Keratinocyte (primary cell): ENCODE measurements around the gene MS4A8. TPM values are rescaled to one million over a fixed set of nuclear protein-coding genes. Genes with fewer than 3 reads are reported as not detected.

Source experiments
- DNase-seq: peaks from one replicate; pipeline ENCODE4 v3.0.0-alpha.2; 2011; ENCODE audit warnings: low read depth, missing footprints, low spot score
- FAIRE-seq: peaks from 2 replicates; lab custom pipeline; 2011; peaks lifted over from hg19 to GRCh38; lab: Jason Lieb, UNC
- H2AFZ ChIP-seq: 2 replicates; pipeline ENCODE4 v1.6.0; 2012; ENCODE audit warnings: low read length, control low read depth, inconsistent platforms; ENCODE audit not compliant: control insufficient read depth
- H3K27ac ChIP-seq: 2 replicates; pipeline ENCODE4 v1.5.1; 2011; ENCODE audit warnings: low read length; ENCODE audit not compliant: control insufficient read depth, insufficient read depth
- H3K27me3 ChIP-seq: 3 replicates; pipeline ENCODE4 v1.6.0; 2011; ENCODE audit warnings: low read length; ENCODE audit not compliant: control insufficient read depth, insufficient read depth; ENCODE audit errors: extremely low read depth
- H3K36me3 ChIP-seq, 2 experiments: 2 replicates in 1 of 2; 3 replicates in 1 of 2; pipeline ENCODE4 v1.5.1; 2011; ENCODE audit warnings: low read length in 2 of 2, mild to moderate bottlenecking in 1 of 2; ENCODE audit not compliant: control insufficient read depth in 2 of 2, insufficient read depth in 2 of 2; ENCODE audit errors: extremely low read depth in 1 of 2
- H3K4me1 ChIP-seq: 3 replicates; pipeline ENCODE4 v1.5.1; 2011; ENCODE audit warnings: low read length; ENCODE audit not compliant: control insufficient read depth, insufficient read depth; ENCODE audit errors: extremely low read depth
- H3K4me2 ChIP-seq: 3 replicates; pipeline ENCODE4 v1.6.0; 2011; ENCODE audit warnings: low read depth, low read length; ENCODE audit not compliant: control insufficient read depth, insufficient read depth; ENCODE audit errors: extremely low read depth
- H3K4me3 ChIP-seq, 3 experiments: fragments of 200-600 bp in 1 of 3; sonication (generic) in 1 of 3; 2 replicates in 2 of 3; 3 replicates in 1 of 3; pipeline ENCODE4 v1.5.1; 2011 to 2016; ENCODE audit warnings: low read length in 3 of 3, mild to moderate bottlenecking in 3 of 3, control low read depth in 2 of 3, inconsistent platforms in 1 of 3, low read depth in 1 of 3, mixed read lengths in 1 of 3, mixed run types in 1 of 3, moderate library complexity in 1 of 3; ENCODE audit not compliant: control insufficient read depth in 2 of 3, insufficient read depth in 2 of 3; ENCODE audit errors: extremely low read depth in 1 of 3
- H3K79me2 ChIP-seq: 2 replicates; pipeline ENCODE4 v1.6.0; 2012; ENCODE audit warnings: low read length; ENCODE audit not compliant: control insufficient read depth, insufficient read depth
- H3K9ac ChIP-seq: 3 replicates; pipeline ENCODE4 v1.6.0; 2011; ENCODE audit warnings: low read length; ENCODE audit not compliant: control insufficient read depth, insufficient read depth; ENCODE audit errors: extremely low read depth
- H3K9me1 ChIP-seq: 3 replicates; pipeline ENCODE4 v1.6.0; 2011; ENCODE audit warnings: low read length; ENCODE audit not compliant: control insufficient read depth, insufficient read depth; ENCODE audit errors: extremely low read depth
- H3K9me3 ChIP-seq: 2 replicates; pipeline ENCODE4 v1.5.1; 2012; ENCODE audit warnings: low read depth, low read length; ENCODE audit not compliant: control insufficient read depth
- H4K20me1 ChIP-seq: 3 replicates; pipeline ENCODE4 v1.6.0; 2011; ENCODE audit warnings: low read length; ENCODE audit not compliant: control insufficient read depth, insufficient read depth; ENCODE audit errors: extremely low read depth
- EZH2 ChIP-seq: IDR thresholded peaks from one replicate; pipeline ENCODE4 v1.6.1; 2012; ENCODE audit warnings: inconsistent platforms, mild to moderate bottlenecking, low read length, moderate library complexity
- dilution Hi-C: fragments of 300-500 bp; cut with MboI; formaldehyde crosslinking; loops from one replicate; pipeline ENCODE4 v1.7.0; 2020; ENCODE audit warnings: low sequenced_read_pairs; ENCODE audit not compliant: extremely low pct_ligation_motif_present
- polyA plus RNA-seq, 5 experiments: library from polyadenylated mRNA; depleted of rRNA in 3 of 5; stranded (reverse) in 3 of 5; stranded (forward) in 1 of 5; unstranded in 1 of 5; fragments of >200 nt; gene quantifications; 1 replicate in 1 of 5; 2 replicates in 3 of 5; 3 replicates in 1 of 5; pipeline versions ENCODE4 v1.2.1 to v1.2.3, GENCODE V29; 2011 to 2012; ENCODE audit warnings: missing spikeins in 2 of 5, low read depth in 1 of 5, low replicate concordance in 1 of 5
- TF ChIP-seq, protein P1 (sequence below), 3 experiments: IDR thresholded peaks in 1 of 3; conservative IDR thresholded peaks in 1 of 3; optimal IDR thresholded peaks in 1 of 3; 2 replicates in 2 of 3; 3 replicates in 1 of 3; pipeline versions ENCODE3 to v1.5.1; 2011; ENCODE audit warnings: low read length in 3 of 3, mild to moderate bottlenecking in 3 of 3, moderate library complexity in 2 of 3, control low read depth in 1 of 3, inconsistent platforms in 1 of 3; ENCODE audit not compliant: insufficient read depth in 2 of 3; ENCODE audit errors: extremely low read depth in 1 of 3

The MS4A8 gene
- polyA plus RNA-seq, 1 donor (not counting 4 experiments of a cell fraction or from before 2014, with no cell fraction given), result not detected

DNA sequence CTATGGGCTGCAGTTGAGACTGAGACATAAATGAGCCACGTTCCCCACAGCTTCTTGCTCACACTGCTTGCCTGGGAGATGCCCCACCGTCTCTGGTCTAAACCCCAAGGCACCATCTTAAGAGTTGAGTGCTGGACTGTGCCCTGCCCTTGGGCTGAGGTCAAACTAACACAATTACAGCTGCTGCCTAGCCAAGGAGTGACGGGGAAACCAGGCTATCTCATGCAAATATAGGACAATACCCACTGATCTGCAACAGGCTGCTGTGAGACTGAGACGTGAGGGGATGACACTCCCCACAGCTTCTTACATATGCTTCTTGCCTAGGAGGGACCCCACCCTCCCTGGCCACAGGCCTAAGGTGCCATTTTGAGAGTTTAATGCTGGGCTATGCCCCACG lies 7.8 kb upstream of the MS4A8 start:
- Histone ChIP-seq H3K4me1 (no peaks in the 10 kb centered on the region), H3K4me2 (no peak overlapping the region), H3K27ac (no peak overlapping the region), H3K27me3 (no peaks in the 10 kb centered on the region), H3K9me3 (no peaks in the 10 kb centered on the region), H3K9ac (no peak overlapping the region), H3K36me3 (no peaks in the 10 kb centered on the region), H4K20me1 (no peaks in the 10 kb centered on the region), H2AFZ (no peak overlapping the region), H3K4me3 (no peak overlapping the region), H3K79me2 (no peaks in the 10 kb centered on the region), H3K9me1 (no peaks in the 10 kb centered on the region)
- FAIRE-seq, result no peak
- TF ChIP-seq, protein P1, sequence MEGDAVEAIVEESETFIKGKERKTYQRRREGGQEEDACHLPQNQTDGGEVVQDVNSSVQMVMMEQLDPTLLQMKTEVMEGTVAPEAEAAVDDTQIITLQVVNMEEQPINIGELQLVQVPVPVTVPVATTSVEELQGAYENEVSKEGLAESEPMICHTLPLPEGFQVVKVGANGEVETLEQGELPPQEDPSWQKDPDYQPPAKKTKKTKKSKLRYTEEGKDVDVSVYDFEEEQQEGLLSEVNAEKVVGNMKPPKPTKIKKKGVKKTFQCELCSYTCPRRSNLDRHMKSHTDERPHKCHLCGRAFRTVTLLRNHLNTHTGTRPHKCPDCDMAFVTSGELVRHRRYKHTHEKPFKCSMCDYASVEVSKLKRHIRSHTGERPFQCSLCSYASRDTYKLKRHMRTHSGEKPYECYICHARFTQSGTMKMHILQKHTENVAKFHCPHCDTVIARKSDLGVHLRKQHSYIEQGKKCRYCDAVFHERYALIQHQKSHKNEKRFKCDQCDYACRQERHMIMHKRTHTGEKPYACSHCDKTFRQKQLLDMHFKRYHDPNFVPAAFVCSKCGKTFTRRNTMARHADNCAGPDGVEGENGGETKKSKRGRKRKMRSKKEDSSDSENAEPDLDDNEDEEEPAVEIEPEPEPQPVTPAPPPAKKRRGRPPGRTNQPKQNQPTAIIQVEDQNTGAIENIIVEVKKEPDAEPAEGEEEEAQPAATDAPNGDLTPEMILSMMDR (optimal IDR thresholded peaks at IDR 0.05 in 1 of 3, IDR thresholded peaks at IDR 0.05 in 1 of 3, conservative IDR thresholded peaks at IDR 0.05 in 1 of 3; ENCODE audit: extremely low read depth in 1 of 3, insufficient read depth in 2 of 3, low read length in 3 of 3), result no peak
- no peak for TF ChIP-seq EZH2
- no peak for DNase-seq
- dilution Hi-C loops, result no loop called here

DNA sequence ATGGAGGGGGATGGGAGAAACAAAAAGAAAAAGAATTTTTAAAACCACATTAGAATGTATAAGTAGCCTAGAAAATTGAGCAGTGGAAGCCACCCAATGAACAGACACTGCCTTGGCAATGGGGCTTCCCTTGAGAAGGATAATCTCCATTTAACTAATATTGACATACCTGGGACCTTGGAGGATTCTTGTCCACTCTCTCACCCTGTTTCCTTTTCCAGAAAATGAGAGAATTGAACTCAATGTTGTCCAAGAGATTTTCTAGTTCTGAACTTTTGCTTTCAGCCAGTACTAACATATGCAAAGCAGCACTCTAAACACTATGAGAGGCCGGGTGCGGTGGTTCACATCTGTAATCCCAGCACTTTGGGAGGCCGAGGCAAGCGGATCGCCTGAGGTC lies 524 bp downstream of the MS4A8 start:
- no peak for TF ChIP-seq EZH2
- TF ChIP-seq, protein P1 (optimal IDR thresholded peaks at IDR 0.05 in 1 of 3, IDR thresholded peaks at IDR 0.05 in 1 of 3, conservative IDR thresholded peaks at IDR 0.05 in 1 of 3; ENCODE audit: extremely low read depth in 1 of 3, insufficient read depth in 2 of 3, low read length in 3 of 3), result no peak
- dilution Hi-C loops, result no loop called here
- no peaks in the 10 kb centered on the region for H3K27me3 ChIP-seq
- no peak overlapping the region for H3K4me2 ChIP-seq
- FAIRE-seq, result no peak
- H3K27ac ChIP-seq, result no peak overlapping the region
- no peaks in the 10 kb centered on the region for H3K4me1 ChIP-seq
- H2AFZ ChIP-seq, result no peak overlapping the region
- H3K9ac ChIP-seq, result no peak overlapping the region
- H3K79me2 ChIP-seq, result no peaks in the 10 kb centered on the region
- H3K9me1 ChIP-seq, result no peaks in the 10 kb centered on the region
- H3K36me3 ChIP-seq, result no peaks in the 10 kb centered on the region
- no peaks in the 10 kb centered on the region for H4K20me1 ChIP-seq
- H3K9me3 ChIP-seq, result no peaks in the 10 kb centered on the region
- H3K4me3 ChIP-seq, result no peak overlapping the region
- DNase-seq, result no peak
